ENCODE data around the gene PCCA.

Gene PCCA

GRCh38 chr13:100532836-100533435 is 444.0 kb downstream of the PCCA start:
- no peak for DNase-seq

GRCh38 chr13:100533588-100534041 is 444.7 kb downstream of the PCCA start:
- no peak for DNase-seq

DNA sequence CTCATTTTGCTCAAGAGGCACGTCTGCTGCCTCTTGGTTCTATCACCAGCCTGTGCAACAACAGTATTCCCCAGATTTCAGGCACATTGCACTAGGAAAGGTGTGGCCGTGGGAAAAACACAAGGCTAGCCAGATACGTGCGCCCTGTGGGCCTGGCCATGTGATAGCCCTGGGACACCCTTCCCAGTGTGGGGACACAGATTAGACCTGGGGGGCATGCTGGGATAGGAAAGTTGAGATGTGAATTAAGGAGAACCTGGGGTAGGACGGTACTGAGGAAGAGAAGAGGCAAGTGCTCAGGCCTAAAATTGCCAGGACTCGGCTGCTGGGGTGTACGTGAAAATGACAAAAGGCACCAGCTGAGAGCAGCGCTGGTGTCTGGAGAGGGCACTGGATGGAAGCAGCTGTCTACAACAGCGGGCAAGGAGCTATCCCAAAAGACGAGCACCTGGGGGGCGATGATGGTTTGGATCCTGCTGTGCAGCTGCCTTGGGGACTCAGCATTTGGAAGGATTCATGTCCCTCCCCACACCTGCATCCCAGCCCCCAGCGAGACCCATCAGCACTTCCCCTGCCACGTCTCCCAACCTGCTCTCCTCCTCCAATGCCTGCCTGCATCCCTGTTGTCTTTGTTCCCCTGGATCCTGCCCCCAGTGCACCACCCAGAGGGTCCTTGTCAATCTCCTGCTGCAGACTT is 445.4 kb downstream of the PCCA start:
- no peak for DNase-seq

DNA sequence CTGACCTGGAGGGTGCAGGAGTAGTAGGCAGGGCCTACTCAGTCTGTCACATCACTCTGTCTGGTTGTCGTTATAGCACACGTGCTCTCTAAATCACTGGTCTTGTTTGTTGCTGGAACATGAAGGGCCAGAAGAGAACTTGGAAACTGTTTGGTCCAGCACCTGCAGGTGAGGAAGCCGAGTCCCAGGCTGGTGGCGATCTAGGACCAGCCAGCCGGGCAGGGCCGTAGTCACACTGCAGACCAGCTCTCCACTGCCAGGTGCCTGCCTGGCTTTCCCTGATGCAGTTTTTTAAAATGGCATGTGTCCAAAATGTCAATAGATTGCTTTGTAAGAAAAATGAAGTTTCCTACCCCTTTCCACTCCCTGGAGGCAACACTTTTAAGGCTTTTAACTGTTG is 446.0 kb downstream of the PCCA start:
- DNase-seq: no peak

GRCh38 chr13:100535426-100536135 is 446.7 kb downstream of the PCCA start:
- DNase-seq: no peak

DNA sequence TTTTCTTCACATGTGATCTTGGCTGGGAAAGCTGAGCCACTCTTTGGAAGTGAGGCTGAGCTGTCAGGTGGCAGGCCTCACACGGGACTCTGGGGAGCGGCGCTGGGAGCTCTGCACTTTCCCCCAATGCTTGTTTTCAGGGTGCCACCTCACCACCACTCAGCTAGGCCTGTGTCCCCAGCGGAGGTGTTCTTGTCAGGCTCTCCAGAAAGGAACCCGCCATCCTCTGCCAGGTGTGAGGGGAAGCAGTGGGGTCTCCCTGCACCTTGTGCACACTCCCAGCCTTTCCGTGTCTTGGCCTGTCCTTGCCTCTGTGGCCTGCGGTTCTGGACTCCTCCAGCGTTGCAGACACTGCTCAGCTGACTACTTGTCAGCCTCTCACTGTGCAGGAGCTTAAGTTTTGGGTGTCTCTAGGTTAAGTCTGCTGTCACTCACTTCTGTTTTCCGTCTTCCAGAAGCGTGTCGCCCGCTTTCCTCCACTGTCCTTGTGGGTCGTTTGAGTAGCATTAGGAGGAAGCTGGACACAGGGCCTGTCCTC is 447.8 kb downstream of the PCCA start:
- DNase-seq: no peak

GRCh38 chr13:100537486-100537885 is 448.6 kb downstream of the PCCA start:
- no peak for DNase-seq

GRCh38 chr13:100537951-100538462 is 449.1 kb downstream of the PCCA start:
- DNase-seq: no peak

- no peak for DNase-seq
Observed at GRCh38 chr13:100540621-100541020, 451.7 kb downstream of the PCCA start.

- no peak for DNase-seq
Observed at GRCh38 chr13:100541897-100542825, 453.3 kb downstream of the PCCA start.

GRCh38 chr13:100542826-100543156 is 453.9 kb downstream of the PCCA start:
- no peak for DNase-seq

- DNase-seq: no peak
Observed at GRCh38 chr13:100543872-100544602, 455.1 kb downstream of the PCCA start.

GRCh38 chr13:100544866-100545683 is 456.2 kb downstream of the PCCA start:
- no peak for DNase-seq

GRCh38 chr13:100545684-100546061 is 456.8 kb downstream of the PCCA start:
- no peak for DNase-seq

DNA sequence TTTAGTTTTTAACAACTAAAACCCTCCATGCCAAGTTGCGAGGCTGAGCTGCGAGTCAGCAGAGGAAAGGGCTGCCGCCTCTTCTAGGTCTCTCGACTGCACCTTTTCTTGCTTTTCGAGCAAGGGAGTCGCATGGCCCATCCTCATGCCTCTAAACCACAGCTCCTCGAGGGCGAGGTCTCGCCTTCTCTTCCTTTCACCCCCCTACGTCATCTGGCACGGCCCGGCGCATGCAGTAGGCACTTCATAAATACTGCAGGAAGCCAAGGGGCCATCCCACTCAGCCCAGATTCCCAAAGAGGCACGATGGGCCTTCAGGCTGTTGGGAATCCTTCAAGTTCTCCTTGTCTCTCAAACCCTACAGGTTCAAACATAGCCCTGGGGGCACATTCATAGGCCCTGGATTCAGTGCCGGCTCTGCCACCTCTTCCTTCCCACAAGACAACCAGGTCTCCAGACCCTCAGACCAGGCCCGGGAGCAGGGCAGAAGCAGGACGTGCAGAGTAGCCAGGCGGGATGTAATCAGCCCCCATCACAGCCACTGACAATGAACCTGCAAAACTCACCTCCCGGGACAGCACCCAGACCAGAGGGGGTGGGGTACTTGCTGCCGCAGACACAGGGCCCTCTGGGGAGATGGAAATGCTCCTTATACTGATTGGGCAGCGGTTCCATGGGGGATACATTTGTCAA is 458.0 kb downstream of the PCCA start:
- no peak for DNase-seq

DNA sequence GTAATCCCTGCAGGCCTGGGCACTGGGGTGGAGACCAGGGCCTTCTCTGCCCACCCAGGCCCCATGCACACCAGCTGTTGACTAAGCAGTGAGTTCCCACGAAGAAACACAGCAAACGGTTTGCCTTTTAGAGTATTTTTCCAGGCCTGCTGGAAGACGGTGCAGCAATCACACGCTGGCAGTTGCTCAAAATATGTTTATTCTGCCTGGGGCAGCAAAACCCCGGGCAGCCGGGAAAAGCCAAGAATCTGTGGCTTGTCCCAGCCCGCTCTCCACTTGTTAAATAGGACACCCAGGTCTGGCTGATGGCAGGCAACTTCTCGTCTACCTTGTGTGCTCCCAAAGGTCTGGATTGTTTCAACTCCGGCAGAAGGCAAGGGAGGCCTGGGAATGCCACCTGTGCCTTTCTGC is 458.9 kb downstream of the PCCA start:
- no peak for DNase-seq

GRCh38 chr13:100549316-100549715 is 460.4 kb downstream of the PCCA start:
- no peak for DNase-seq

GRCh38 chr13:100552755-100553154 is 463.9 kb downstream of the PCCA start:
- DNase-seq: no peak

DNA sequence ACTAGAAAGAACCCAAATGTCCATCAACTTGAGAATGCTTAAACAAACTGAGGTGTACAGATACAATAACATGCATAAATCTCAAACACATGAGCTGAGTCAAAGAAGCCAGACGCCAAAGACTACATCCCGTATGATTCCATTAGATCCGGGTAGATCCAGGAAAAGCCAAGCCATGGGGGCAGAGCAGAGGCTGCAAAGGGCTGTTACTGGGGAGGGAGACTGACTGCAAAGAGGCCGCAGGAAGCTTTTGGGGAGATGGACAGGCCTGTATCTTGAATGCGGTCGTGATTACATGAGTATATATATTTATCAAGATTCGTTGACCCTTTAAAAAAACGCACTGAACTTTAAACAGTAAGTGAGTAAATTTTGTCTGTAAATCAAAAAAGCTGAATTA is 471.0 kb downstream of the PCCA start:
- no peak for DNase-seq

GRCh38 chr13:100560498-100561157 is 471.7 kb downstream of the PCCA start:
- DNase-seq: no peak

Data from NCI-H1436 treated with DMSO at 0.1 percent for 48 hours (cell line).